HepG2 (cell line): ENCODE measurements around the gene CMA1. TPM values are rescaled to one million over a fixed set of nuclear protein-coding genes. Genes with fewer than 3 reads are reported as not detected.

Source experiments
- ATAC-seq: fragments of 200-7000 bp; cut with Tn5 transposase; 3 replicates; pipeline ENCODE4 v1.9.1; 2020; ENCODE audit warnings: mild to moderate bottlenecking, moderate library complexity
- BruUV-seq: library from RNA; stranded (reverse); fragments of 400-500 nt; replicated peaks from 2 replicates; lab custom pipeline; 2021; lab: Mats Ljungman, UMichigan
- CTCF ChIA-PET: fragments of 300-600 bp; formaldehyde crosslinking; extraction: SDS; loops from one replicate; lab custom pipeline; 2021; ENCODE audit warnings: low total read pairs, inconsistent platforms, low intra/inter-chr PET ratio; lab: Yijun Ruan, JAX
- POLR2A ChIA-PET: fragments of 350-600 bp; sonication (Branson Sonifier 250); formaldehyde crosslinking; loops from one replicate; lab custom pipeline; 2020; ENCODE audit warnings: antibody characterized with exemption, inconsistent platforms; lab: Yijun Ruan, JAX
- DNase-seq: peaks from one replicate; pipeline ENCODE4 v3.0.0-alpha.2; 2015; ENCODE audit warnings: low spot score
- FAIRE-seq: peaks from 3 replicates; lab custom pipeline; 2011; peaks lifted over from hg19 to GRCh38; lab: Jason Lieb, UNC
- H2AFZ ChIP-seq: one replicate; pipeline ENCODE4 v1.6.1; 2011; ENCODE audit warnings: low read length, inconsistent platforms
- H3K27ac ChIP-seq: fragments of 300-600 bp; 3 replicates; pipeline ENCODE4 v1.8.0; 2011; ENCODE audit warnings: mixed run types, mild to moderate bottlenecking, mixed read lengths, low read length, inconsistent platforms; ENCODE audit not compliant: insufficient read depth; ENCODE audit errors: extremely low read length
- H3K27me3 ChIP-seq, 2 experiments: fragments of 200-600 bp in 1 of 2; 2 replicates in 1 of 2; 3 replicates in 1 of 2; pipeline versions ENCODE4 v1.6.0 to v1.8.0; 2011; ENCODE audit warnings: low read length in 2 of 2, mild to moderate bottlenecking in 2 of 2, moderate library complexity in 2 of 2, inconsistent platforms in 1 of 2; ENCODE audit not compliant: insufficient read depth in 2 of 2, control insufficient read depth in 1 of 2
- H3K36me3 ChIP-seq, 2 experiments: fragments of 200-600 bp in 1 of 2; replicated peaks in 1 of 2; 2 replicates in 1 of 2; 3 replicates in 1 of 2; pipeline versions ENCODE4 v1.5.1 to v1.8.0; 2011; ENCODE audit warnings: low read length in 2 of 2, inconsistent platforms in 1 of 2; ENCODE audit not compliant: insufficient read depth in 2 of 2, control insufficient read depth in 1 of 2
- H3K4me1 ChIP-seq: 2 replicates; pipeline ENCODE4 v1.5.1; 2012; ENCODE audit warnings: low read length, inconsistent platforms; ENCODE audit not compliant: insufficient read depth
- H3K4me2 ChIP-seq: 2 replicates; pipeline ENCODE4 v1.6.0; 2011; ENCODE audit warnings: low read depth, low read length, inconsistent platforms
- H3K4me3 ChIP-seq, 3 experiments: fragments of 200-600 bp in 1 of 3; sonication (generic), shearing (Covaris generic) in 1 of 3; replicated peaks in 1 of 3; 2 replicates each; pipeline ENCODE4 v1.5.1; 2011 to 2016; ENCODE audit warnings: low read length in 3 of 3, inconsistent platforms in 2 of 3, low read depth in 2 of 3, mild to moderate bottlenecking in 2 of 3, control low read depth in 1 of 3, mixed read lengths in 1 of 3; ENCODE audit not compliant: insufficient read depth in 1 of 3
- H3K79me2 ChIP-seq: one replicate; pipeline ENCODE4 v1.6.1; 2011; ENCODE audit warnings: low read length, inconsistent platforms; ENCODE audit not compliant: insufficient read depth
- H3K9ac ChIP-seq: 2 replicates; pipeline ENCODE4 v1.6.0; 2011; ENCODE audit warnings: mild to moderate bottlenecking, low read depth, low read length, inconsistent platforms; ENCODE audit not compliant: insufficient read depth
- H3K9me3 ChIP-seq: 2 replicates; pipeline ENCODE4 v1.5.1; 2012; ENCODE audit warnings: mild to moderate bottlenecking, low read length
- H4K20me1 ChIP-seq: 2 replicates; pipeline ENCODE4 v1.6.0; 2011; ENCODE audit warnings: inconsistent platforms, mild to moderate bottlenecking, low read length, moderate library complexity; ENCODE audit not compliant: insufficient read depth
- ATF7 ChIP-seq, 2 experiments: fragments of 450-650 bp in 1 of 2; sonication (generic) in 1 of 2; formaldehyde crosslinking in 1 of 2; IDR thresholded peaks; 2 replicates each; pipeline versions ENCODE4 v1.4.0 to v1.6.1; 2016 to 2020; ENCODE audit warnings: antibody characterized with exemption in 1 of 2, mild to moderate bottlenecking in 1 of 2, missing genetic modification reagents in 1 of 2
- CREB1 ChIP-seq, 2 experiments: fragments of 450-650 bp in 1 of 2; IDR thresholded peaks; 2 replicates each; pipeline ENCODE4 v1.6.1; 2016 to 2017; ENCODE audit warnings: control low read depth in 1 of 2, mild to moderate bottlenecking in 1 of 2, missing compliant biosample characterization in 1 of 2, missing genetic modification characterization in 1 of 2
- NR1H2 ChIP-seq: sonication (generic); formaldehyde crosslinking; IDR thresholded peaks from 2 replicates; pipeline ENCODE4 v1.8.1; 2022; ENCODE audit warnings: low read depth, missing genetic modification reagents, borderline replicate concordance
- ZFP36L2 ChIP-seq: sonication (generic); formaldehyde crosslinking; IDR thresholded peaks from 2 replicates; pipeline ENCODE4 v1.4.0; 2020; ENCODE audit warnings: missing genetic modification reagents
- ZNF329 ChIP-seq: sonication (generic); formaldehyde crosslinking; IDR thresholded peaks from 2 replicates; pipeline ENCODE4 v1.9.0; 2021; ENCODE audit warnings: low read depth, mild to moderate bottlenecking, missing genetic modification reagents
- ZNF431 ChIP-seq: sonication (generic); formaldehyde crosslinking; IDR thresholded peaks from 2 replicates; pipeline ENCODE4 v1.9.0; 2022; ENCODE audit warnings: missing genetic modification reagents, low read depth, mild to moderate bottlenecking, borderline replicate concordance
- WGBS: methylation state at CpG from one replicate; pipeline ENCODE4 v1.1.6; 2017; ENCODE audit warnings: low lambda C conversion rate; 5-methylcytosine and 5-hydroxymethylcytosine counted together
- in situ Hi-C: cut with HindIII; loops from 2 replicates; pipeline ENCODE4 v1.10.0; 2017; ENCODE audit warnings: low pct_unique_long_range_greater_than_20kb; ENCODE audit not compliant: extremely low pct_ligation_motif_present
- intact Hi-C: fragments of 100-400 bp; cut with micrococcal nuclease; formaldehyde crosslinking; loops from one replicate; pipeline ENCODE4 v1.10.0; 2022; ENCODE audit not compliant: unreplicated experiment
- polyA plus RNA-seq, 8 experiments: library from polyadenylated mRNA; depleted of rRNA in 3 of 8; stranded (reverse) in 7 of 8; unstranded in 1 of 8; fragments of >200 nt; fragmentation: Illumina TruSeq in 4 of 8; extraction: Trizol in 4 of 8; gene quantifications; 2 replicates each; pipeline versions ENCODE4 v1.2.1 to v1.2.3, GENCODE V29; 2011 to 2016; ENCODE audit warnings: low read depth in 4 of 8, missing spikeins in 1 of 8, mixed read lengths in 1 of 8; ENCODE audit not compliant: insufficient read depth in 1 of 8
- total RNA-seq, 5 experiments: library from RNA; depleted of rRNA; stranded (reverse); fragments of >200 nt; fragmentation: Illumina TruSeq; extraction: Trizol; gene quantifications; 2 replicates each; pipeline ENCODE4 v1.2.3, GENCODE V29; 2016; ENCODE audit warnings: low read depth in 1 of 5
- TF ChIP-seq, protein P1 (sequence below): sonication (generic); formaldehyde crosslinking; IDR thresholded peaks from 2 replicates; pipeline ENCODE4 v1.4.0; 2020; ENCODE audit warnings: missing genetic modification reagents, mild to moderate bottlenecking, borderline replicate concordance

Gene CMA1
- total and polyA plus RNA-seq, 2 of the 13 experiments (the other 11 are each of a cell fraction or from before 2014, with no cell fraction given): not detected

DNA sequence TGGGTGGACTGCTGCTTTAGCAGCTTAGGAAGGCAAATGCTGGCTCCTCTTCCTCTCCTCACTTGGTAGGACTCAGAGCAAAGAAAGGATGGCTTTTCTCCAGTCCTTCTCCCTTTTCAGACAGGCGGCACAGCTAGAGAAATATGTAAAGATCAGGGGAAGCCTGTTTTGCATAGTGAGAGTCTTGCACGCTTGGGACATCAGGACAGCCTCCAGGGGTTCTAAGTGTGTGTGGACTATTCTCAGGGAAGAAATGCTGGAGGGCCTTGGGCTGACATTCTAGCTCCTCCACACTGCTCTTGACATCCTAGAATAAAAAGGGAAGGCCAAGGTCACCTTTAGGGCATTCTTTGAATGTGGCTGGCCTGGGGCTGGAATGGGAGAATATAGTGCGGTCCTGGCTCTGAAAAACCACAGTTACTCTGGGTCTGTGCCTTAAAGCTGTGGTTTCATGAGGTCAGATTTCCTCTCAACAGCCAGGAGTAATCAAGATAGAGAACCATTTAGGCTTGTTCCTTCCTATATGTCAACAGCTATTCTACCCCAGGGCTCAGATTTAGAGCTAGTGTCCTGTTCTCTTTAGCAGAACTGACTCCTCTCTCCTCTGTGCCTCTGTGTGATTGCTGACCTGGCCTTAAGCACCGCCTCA lies 24.3 kb downstream of the CMA1 start:
- no peaks in the 10 kb centered on the region for H3K27me3 ChIP-seq
- ChIA-PET POLR2A (interaction anchor here (1.6 to 2.6 kb wide), 2 partner anchors 8 to 54 kb away, joined by 3 to 17 read pairs; partner anchors contain the start of genes CBLN3 and KHNYN), CTCF (no interaction called here)
- no peaks in the 10 kb centered on the region for H4K20me1 ChIP-seq
- no peaks in the 10 kb centered on the region for H3K9me3 ChIP-seq
- in situ Hi-C loops: loop anchor here (5.0 kb wide), 1 partner anchor 194 kb away; no protein-coding TSS in a partner anchor
- no peak for ATAC-seq
- no peak overlapping the region for H3K4me2 ChIP-seq
- no peak for FAIRE-seq
- intact Hi-C loops: loop anchor here (10.0 kb wide), 1 partner anchor 671 kb away; no protein-coding TSS in a partner anchor
- no peaks in the 10 kb centered on the region for H3K36me3 ChIP-seq
- TF ChIP-seq NR1H2 (CRISPR knock-in tag): 0 out of 2 replicates have a peak, but pooled peaks have one; percentile 26
- TF ChIP-seq, protein P1, sequence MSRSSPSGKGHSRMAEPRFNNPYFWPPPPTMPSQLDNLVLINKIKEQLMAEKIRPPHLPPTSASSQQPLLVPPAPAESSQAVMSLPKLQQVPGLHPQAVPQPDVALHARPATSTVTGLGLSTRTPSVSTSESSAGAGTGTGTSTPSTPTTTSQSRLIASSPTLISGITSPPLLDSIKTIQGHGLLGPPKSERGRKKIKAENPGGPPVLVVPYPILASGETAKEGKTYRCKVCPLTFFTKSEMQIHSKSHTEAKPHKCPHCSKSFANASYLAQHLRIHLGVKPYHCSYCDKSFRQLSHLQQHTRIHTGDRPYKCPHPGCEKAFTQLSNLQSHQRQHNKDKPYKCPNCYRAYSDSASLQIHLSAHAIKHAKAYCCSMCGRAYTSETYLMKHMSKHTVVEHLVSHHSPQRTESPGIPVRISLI: no peak
- peak; percentile 93 for TF ChIP-seq CREB1 (IDR thresholded peaks at IDR 0.05)
- no peak for TF ChIP-seq CREB1 (CRISPR knock-in tag; IDR thresholded peaks at IDR 0.05)
- TF ChIP-seq ZNF431 (CRISPR knock-in tag): no peak
- 0 out of 2 replicates have a peak, but pooled peaks have one; percentile 33 for TF ChIP-seq ZNF329
- TF ChIP-seq ATF7 (IDR thresholded peaks at IDR 0.05): peak; percentile 77
- no peak for TF ChIP-seq ATF7 (CRISPR knock-in tag; IDR thresholded peaks at IDR 0.05)
- TF ChIP-seq ZFP36L2: no peak
- no peak for DNase-seq
- BruUV-seq: no TSS peak
- no peak overlapping the region for H3K9ac ChIP-seq
- no peak overlapping the region for H3K27ac ChIP-seq
- H2AFZ ChIP-seq: no peak overlapping the region
- H3K4me3 ChIP-seq: no peak overlapping the region
- H3K79me2 ChIP-seq: no peaks in the 10 kb centered on the region
- H3K4me1 ChIP-seq: peaks cover 11% of the 10 kb centered on the region
- 40% methylated on average over 4 of the region's 4 CpGs for WGBS
